Endothelial cell of umbilical vein (primary cell): ENCODE measurements around the gene IFI27. TPM values are rescaled to one million over a fixed set of nuclear protein-coding genes. Genes with fewer than 3 reads are reported as not detected.

ENCODE experiments used
- BruUV-seq: library from RNA; stranded (reverse); fragments of 400-500 nt; replicated peaks from 2 replicates; lab custom pipeline; 2021; lab: Mats Ljungman, UMichigan
- CTCF ChIA-PET: fragments of 300-600, 350-600 bp; sonication (Branson Sonifier 250); formaldehyde crosslinking; loops from one replicate; lab custom pipeline; 2021; ENCODE audit warnings: antibody characterized with exemption, inconsistent platforms; lab: Charles Lee
- POLR2A ChIA-PET: fragments of 300-600, 350-600 bp; sonication (Branson Sonifier 250); formaldehyde crosslinking; loops from one replicate; lab custom pipeline; 2021; ENCODE audit warnings: antibody characterized with exemption, inconsistent platforms; lab: Charles Lee
- DNase-seq: peaks from one replicate; pipeline ENCODE4 v3.0.0-alpha.2; 2011; ENCODE audit warnings: low read depth, low spot score
- FAIRE-seq: peaks from 2 replicates; lab custom pipeline; 2011; peaks lifted over from hg19 to GRCh38; lab: Jason Lieb, UNC
- H2AFZ ChIP-seq: 2 replicates; pipeline ENCODE4 v1.6.0; 2012; ENCODE audit warnings: low read depth, low read length, control low read depth, inconsistent platforms
- H3K27ac ChIP-seq: 2 replicates; pipeline ENCODE4 v1.5.1; 2011; ENCODE audit warnings: low read depth, mild to moderate bottlenecking, control low read depth, low read length, moderate library complexity; ENCODE audit not compliant: insufficient read depth
- H3K27me3 ChIP-seq, 2 experiments: 2 replicates each; pipeline versions ENCODE4 v1.6.0 to v1.6.1; 2011; ENCODE audit warnings: low read length in 2 of 2, mixed read lengths in 1 of 2; ENCODE audit not compliant: control insufficient read depth in 2 of 2, insufficient read depth in 2 of 2
- H3K36me3 ChIP-seq, 2 experiments: 2 replicates in 1 of 2; 3 replicates in 1 of 2; pipeline ENCODE4 v1.5.1; 2011; ENCODE audit warnings: low read length in 2 of 2, mild to moderate bottlenecking in 1 of 2, moderate library complexity in 1 of 2; ENCODE audit not compliant: control insufficient read depth in 2 of 2, insufficient read depth in 2 of 2; ENCODE audit errors: extremely low read depth in 1 of 2
- H3K4me1 ChIP-seq: 3 replicates; pipeline ENCODE4 v1.5.1; 2011; ENCODE audit warnings: mild to moderate bottlenecking, low read length; ENCODE audit not compliant: control insufficient read depth, insufficient read depth; ENCODE audit errors: extremely low read depth
- H3K4me2 ChIP-seq: 2 replicates; pipeline ENCODE4 v1.6.1; 2011; ENCODE audit warnings: low read length, control low read depth, mixed read lengths; ENCODE audit not compliant: insufficient read depth
- H3K4me3 ChIP-seq, 3 experiments: fragments of 200-600 bp in 1 of 3; sonication (generic), shearing (Covaris generic) in 1 of 3; replicated peaks in 1 of 3; 2 replicates each; pipeline ENCODE4 v1.5.1; 2011 to 2016; ENCODE audit warnings: control low read depth in 3 of 3, low read length in 3 of 3, mild to moderate bottlenecking in 2 of 3, inconsistent platforms in 1 of 3, low read depth in 1 of 3, moderate library complexity in 1 of 3; ENCODE audit not compliant: insufficient read depth in 1 of 3
- H3K79me2 ChIP-seq: 2 replicates; pipeline ENCODE4 v1.6.0; 2012; ENCODE audit warnings: low read length, inconsistent platforms; ENCODE audit not compliant: control insufficient read depth, insufficient read depth
- H3K9ac ChIP-seq: replicated peaks from 2 replicates; pipeline ENCODE3; 2011; ENCODE audit warnings: low read length, control low read depth; ENCODE audit not compliant: insufficient read depth; ENCODE audit errors: extremely low read depth
- H3K9me1 ChIP-seq: replicated peaks from 3 replicates; pipeline ENCODE4 v1.6.0; 2011; ENCODE audit warnings: mild to moderate bottlenecking, low read length; ENCODE audit not compliant: control insufficient read depth, insufficient read depth; ENCODE audit errors: extremely low read depth
- H3K9me3 ChIP-seq: replicated peaks from 2 replicates; pipeline ENCODE4 v1.5.1; 2012; ENCODE audit warnings: low read length, inconsistent platforms; ENCODE audit not compliant: control insufficient read depth, insufficient read depth
- H4K20me1 ChIP-seq: replicated peaks from 2 replicates; pipeline ENCODE3; 2011; ENCODE audit warnings: mild to moderate bottlenecking, low read length; ENCODE audit not compliant: control insufficient read depth, insufficient read depth; ENCODE audit errors: extremely low read depth
- CTCF ChIP-seq, 2 donors: IDR thresholded peaks; 1 replicate in 1 of 2; 2 replicates in 1 of 2; pipeline ENCODE4 v1.5.1; 2011; ENCODE audit warnings: low read length in 2 of 2, mild to moderate bottlenecking in 2 of 2, moderate library complexity in 2 of 2, control low read depth in 1 of 2, inconsistent platforms in 1 of 2, low read depth in 1 of 2; ENCODE audit not compliant: insufficient read depth in 1 of 2; ENCODE audit errors: extremely low read depth in 1 of 2
- EZH2 ChIP-seq: IDR thresholded peaks from 2 replicates; pipeline ENCODE4 v1.6.1; 2012; ENCODE audit warnings: borderline replicate concordance, low read depth, mild to moderate bottlenecking, moderate library complexity, low read length, inconsistent platforms; ENCODE audit not compliant: severe bottlenecking
- FOS ChIP-seq: IDR thresholded peaks from 2 replicates; pipeline ENCODE4 v1.6.1; 2011; ENCODE audit warnings: mild to moderate bottlenecking, low read length, moderate library complexity, borderline replicate concordance; ENCODE audit not compliant: insufficient read depth
- GATA2 ChIP-seq: IDR thresholded peaks from 2 replicates; pipeline ENCODE4 v1.7.0; 2011; ENCODE audit warnings: low read depth, mild to moderate bottlenecking, moderate library complexity, mixed read lengths, low read length; ENCODE audit not compliant: insufficient read length, insufficient read depth
- JUN ChIP-seq: IDR thresholded peaks from 2 replicates; pipeline ENCODE4 v1.6.1; 2011; ENCODE audit warnings: borderline replicate concordance, low read depth; ENCODE audit not compliant: insufficient read length, insufficient read depth
- MAX ChIP-seq: IDR thresholded peaks from 2 replicates; pipeline ENCODE4 v1.6.1; 2011; ENCODE audit not compliant: insufficient read depth, insufficient read length
- MYC ChIP-seq: IDR thresholded peaks from one replicate; pipeline ENCODE4 v1.6.1; 2011; ENCODE audit warnings: mild to moderate bottlenecking, low read depth, low read length
- POLR2A ChIP-seq: IDR thresholded peaks from 2 replicates; pipeline ENCODE4 v1.6.1; 2012; ENCODE audit warnings: low read depth, mild to moderate bottlenecking, control low read depth, low read length
- POLR2AphosphoS5 ChIP-seq: IDR thresholded peaks from 2 replicates; pipeline ENCODE4 v1.6.1; 2012; ENCODE audit warnings: low read depth, mild to moderate bottlenecking, control low read depth, low read length, moderate library complexity; ENCODE audit not compliant: insufficient read depth
- dilution Hi-C: fragments of 300-500 bp; cut with MboI; formaldehyde crosslinking; loops from one replicate; pipeline ENCODE4 v1.15.0; 2019; ENCODE audit warnings: low sequenced_read_pairs; ENCODE audit not compliant: extremely low pct_ligation_motif_present
- intact Hi-C: fragments of 100-400 bp; cut with micrococcal nuclease; formaldehyde crosslinking; loops from one replicate; pipeline ENCODE4 v1.10.0; 2022
- polyA plus RNA-seq, 4 experiments: library from polyadenylated mRNA; depleted of rRNA in 3 of 4; stranded (reverse) in 3 of 4; unstranded in 1 of 4; fragments of >200 nt; gene quantifications; 2 replicates each; pipeline versions ENCODE4 v1.2.1 to v1.2.3, GENCODE V29; 2011 to 2012; ENCODE audit warnings: missing spikeins in 1 of 4
- total RNA-seq: library from RNA; stranded (reverse); gene quantifications from 2 replicates; pipeline ENCODE4 v1.2.3, GENCODE V29; 2021

The IFI27 gene
- total and polyA plus RNA-seq, 2 donors (not counting 3 experiments of a cell fraction or from before 2014, with no cell fraction given), result 126 to 1,265 TPM

- TF ChIP-seq MAX (no peak), FOS (no peak), POLR2AphosphoS5 (no peak), POLR2A (no peak), GATA2 (no peak), JUN (no peak), MYC (no peak), CTCF (IDR thresholded peaks at IDR 0.05; ENCODE audit: extremely low read depth in 1 of 2, insufficient read depth in 1 of 2, low read depth in 1 of 2, low read length in 2 of 2) (no peak), EZH2 (no peak)
- Histone ChIP-seq H3K9ac (no peak overlapping the region), H3K4me1 (peaks cover 9% of the 10 kb centered on the region), H3K4me2 (no peak overlapping the region), H2AFZ (no peak overlapping the region), H3K27ac (no peak overlapping the region), H3K27me3 (no peaks in the 10 kb centered on the region), H3K79me2 (no peaks in the 10 kb centered on the region), H3K9me3 (no peaks in the 10 kb centered on the region), H3K9me1 (no peaks in the 10 kb centered on the region), H3K36me3 (no peaks in the 10 kb centered on the region), H3K4me3 (no peak overlapping the region), H4K20me1 (no peaks in the 10 kb centered on the region)
- intact Hi-C loops, result no loop called here
- ChIA-PET CTCF (interaction anchor here (0.8 to 1.7 kb wide), 4 partner anchors 11 to 75 kb away, joined by 3 to 6 read pairs (median 4); no protein-coding TSS in a partner anchor), POLR2A (no interaction called here)
- BruUV-seq, result no TSS peak
- DNase-seq, result no peak
- dilution Hi-C loops, result no loop called here
- no peak for FAIRE-seq
These were observed 15.3 kb downstream of the IFI27 start for GRCh38 chr14:94125659-94126418.
